Suppressor macrophage treated with lipopolysaccharide for 4 hours (primary cell): ENCODE results near the gene MBNL1.
"Not testable (repeated sequence)": the region's sequence is repeated elsewhere in the genome, so short reads cannot be mapped to it uniquely, and the experiment has no call there.

Experiments
- DNase-seq: peaks from one replicate; pipeline ENCODE4 v3.0.0-alpha.2; 2020

Gene MBNL1

GRCh38 chr3:152416808-152417580 is 148.3 kb downstream of the MBNL1 start:
- no peak for DNase-seq

GRCh38 chr3:152419748-152420147 is 151.0 kb downstream of the MBNL1 start:
- DNase-seq: no peak

- DNase-seq: no peak
Measured at GRCh38 chr3:152421162-152421561, 152.4 kb downstream of the MBNL1 start.

GRCh38 chr3:152426393-152426792 is 157.7 kb downstream of the MBNL1 start:
- no peak for DNase-seq

- DNase-seq: no peak
Measured at GRCh38 chr3:152428577-152428976, 159.8 kb downstream of the MBNL1 start.

GRCh38 chr3:152430223-152431002 is 161.7 kb downstream of the MBNL1 start:
- DNase-seq: no peak

- no peak for DNase-seq
Measured at GRCh38 chr3:152434142-152434541, 165.4 kb downstream of the MBNL1 start.

GRCh38 chr3:152435210-152435609 is 166.5 kb downstream of the MBNL1 start:
- not testable (repeated sequence) for DNase-seq

GRCh38 chr3:152436707-152437590 is 168.2 kb downstream of the MBNL1 start:
- peak; percentile 14 for DNase-seq

- no peak for DNase-seq
Measured at GRCh38 chr3:152438181-152438580, 169.5 kb downstream of the MBNL1 start.

GRCh38 chr3:152438706-152439105 is 170.0 kb downstream of the MBNL1 start:
- no peak for DNase-seq

- DNase-seq: not testable (repeated sequence)
Measured at GRCh38 chr3:152440243-152440642, 171.5 kb downstream of the MBNL1 start.

- no peak for DNase-seq
Measured at GRCh38 chr3:152443212-152444023, 174.7 kb downstream of the MBNL1 start.

GRCh38 chr3:152444029-152444641 is 175.4 kb downstream of the MBNL1 start:
- peak; percentile 57 for DNase-seq

- peak; percentile 55 for DNase-seq
Measured at GRCh38 chr3:152445212-152445611, 176.5 kb downstream of the MBNL1 start.

- no peak for DNase-seq
Measured at GRCh38 chr3:152446495-152446894, 177.8 kb downstream of the MBNL1 start.

GRCh38 chr3:152447511-152447910 is 178.8 kb downstream of the MBNL1 start:
- no peak for DNase-seq

- no peak for DNase-seq
Measured at GRCh38 chr3:152448091-152448490, 179.4 kb downstream of the MBNL1 start.

GRCh38 chr3:152452318-152452717 is 183.6 kb downstream of the MBNL1 start:
- DNase-seq: no peak

GRCh38 chr3:152454076-152454875 is 185.5 kb downstream of the MBNL1 start:
- DNase-seq: no peak

- DNase-seq: no peak
Measured at GRCh38 chr3:152455989-152456388, 187.3 kb downstream of the MBNL1 start.
